Measurements from ENCODE around the gene LRRFIP1.

Gene LRRFIP1

DNA sequence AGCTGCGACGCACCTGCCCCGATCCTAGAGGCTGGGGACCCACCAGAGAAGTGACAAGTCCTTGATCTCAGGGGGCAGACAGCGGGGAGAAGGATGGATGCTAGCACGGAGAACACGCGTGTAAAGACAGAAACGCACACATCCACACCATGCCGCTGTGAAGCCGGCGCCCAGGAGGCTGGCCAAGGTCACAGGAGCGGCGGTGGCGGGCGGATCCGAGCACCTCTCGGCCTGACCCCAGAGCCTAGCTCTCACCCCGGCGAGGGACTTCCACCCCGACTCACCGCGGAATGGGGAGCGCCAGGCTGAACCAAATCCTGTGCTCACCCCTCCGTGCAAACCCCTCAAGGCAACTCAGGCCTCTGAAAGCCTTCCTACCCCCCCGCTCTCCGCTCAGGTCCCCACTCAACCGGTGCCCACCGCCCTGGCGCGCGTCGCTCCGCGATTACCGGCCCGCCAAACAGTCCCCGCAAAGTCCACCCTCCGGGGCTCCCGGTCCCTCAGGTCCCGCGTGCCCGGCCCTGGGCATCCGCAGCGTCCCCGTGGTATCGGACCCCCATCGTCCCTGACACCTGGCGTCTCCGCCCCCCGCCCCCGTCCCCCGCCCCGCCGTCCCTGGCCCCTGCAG is 460 bp upstream of the LRRFIP1 start:
- H3K9me3 Mint-ChIP-seq = no peaks in the 10 kb centered on the region
- peak overlapping the region; percentile 77 for H3K4me3 Mint-ChIP-seq
- peaks cover 28% of the 10 kb centered on the region for H3K4me1 Mint-ChIP-seq
- peaks cover 4% of the 10 kb centered on the region for H3K27me3 Mint-ChIP-seq
- peaks cover 2% of the 10 kb centered on the region for H3K36me3 Mint-ChIP-seq
- H3K27ac Mint-ChIP-seq = no peak overlapping the region

DNA sequence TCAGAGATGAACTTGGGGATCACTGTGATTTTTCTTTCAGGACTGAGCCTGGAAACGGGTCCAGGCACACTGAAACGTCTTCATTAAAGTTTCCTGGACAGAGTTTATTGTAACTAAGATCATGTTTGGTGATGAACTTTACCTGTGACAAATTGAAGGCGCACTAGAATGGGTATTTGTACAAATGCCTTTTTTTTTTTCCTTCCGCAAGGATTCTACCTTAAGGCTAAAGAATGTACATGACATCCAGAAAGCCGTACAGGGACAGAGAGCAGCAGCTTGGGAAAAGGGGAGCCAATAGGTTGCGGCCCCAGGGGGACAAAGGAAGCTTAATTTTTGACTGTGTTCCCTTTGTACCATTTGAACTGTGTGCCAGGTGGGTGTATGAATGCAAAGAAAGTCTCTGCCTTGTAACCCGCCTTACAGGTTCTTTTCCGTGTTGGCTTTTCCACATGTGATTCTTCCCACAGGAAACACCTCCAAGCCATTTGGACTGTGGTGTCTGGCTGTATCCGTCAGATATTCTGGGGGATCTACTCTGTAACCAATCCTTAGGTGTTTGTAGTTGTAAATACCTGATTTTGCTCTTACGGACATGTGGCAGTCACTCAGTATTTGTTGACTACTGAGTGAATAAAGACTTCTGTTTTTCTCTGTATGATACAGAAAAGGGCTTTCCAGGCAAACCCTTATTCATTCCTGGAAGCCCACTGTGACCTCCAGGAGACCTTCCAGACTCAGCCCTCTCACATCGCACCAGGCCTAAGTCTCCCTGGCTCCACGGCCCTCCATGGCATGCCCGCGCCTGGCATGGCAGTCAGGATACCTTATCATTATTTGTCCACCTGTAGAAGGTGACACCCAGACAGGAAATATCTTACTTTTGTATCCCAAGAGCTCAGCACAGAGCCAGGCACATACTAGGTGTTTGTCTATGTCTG is 1.1 kb downstream of the LRRFIP1 start:
- peaks cover 2% of the 10 kb centered on the region for H3K36me3 Mint-ChIP-seq
- H3K4me3 Mint-ChIP-seq = peak overlapping the region; percentile 86
- peaks cover 4% of the 10 kb centered on the region for H3K27me3 Mint-ChIP-seq
- peaks cover 28% of the 10 kb centered on the region for H3K4me1 Mint-ChIP-seq
- H3K9me3 Mint-ChIP-seq = no peaks in the 10 kb centered on the region
- H3K27ac Mint-ChIP-seq = no peak overlapping the region

DNA sequence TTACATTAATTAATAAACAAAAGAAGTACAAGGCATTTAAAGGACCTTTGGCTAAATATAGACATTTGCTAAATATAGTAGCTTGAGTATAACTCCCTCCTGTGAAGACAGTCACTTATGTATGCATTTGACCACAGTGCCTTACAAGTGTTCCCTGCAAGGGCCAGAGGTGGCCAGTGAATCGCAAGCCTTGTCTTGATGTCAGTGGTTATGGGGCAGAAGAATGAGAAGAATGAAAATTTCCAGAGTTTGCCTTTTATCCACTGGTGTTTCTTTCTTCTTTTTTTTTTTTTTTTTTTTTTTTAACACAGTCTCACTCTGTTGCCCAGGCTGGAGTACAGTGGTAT is 1.8 kb downstream of the LRRFIP1 start:
- H3K27ac Mint-ChIP-seq = no peak overlapping the region
- peaks cover 2% of the 10 kb centered on the region for H3K36me3 Mint-ChIP-seq
- peaks cover 4% of the 10 kb centered on the region for H3K27me3 Mint-ChIP-seq

DNA sequence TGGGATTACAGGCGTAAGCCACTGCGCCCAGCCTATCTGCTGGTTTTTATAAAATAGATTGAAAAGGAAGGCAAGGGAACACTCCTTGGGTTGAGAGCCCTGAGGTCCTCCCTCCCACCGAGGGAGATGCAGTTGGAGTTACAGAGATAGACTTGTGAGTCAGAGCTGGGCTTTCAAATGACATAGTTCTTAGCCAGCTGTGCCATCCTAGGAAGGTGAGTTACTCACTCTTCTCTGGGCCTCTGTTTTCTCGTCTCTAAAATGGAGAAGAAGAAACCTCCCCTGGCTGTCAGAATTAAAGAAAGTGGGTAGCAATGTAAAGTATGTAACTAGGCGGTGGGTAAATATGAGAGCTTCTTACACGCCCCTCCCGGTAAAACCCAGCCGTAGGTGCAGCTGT is 2.4 kb downstream of the LRRFIP1 start:
- H3K9me3 Mint-ChIP-seq = peaks cover 2% of the 10 kb centered on the region
- H3K27ac Mint-ChIP-seq = no peak overlapping the region
- peaks cover 28% of the 10 kb centered on the region for H3K4me1 Mint-ChIP-seq
- H3K36me3 Mint-ChIP-seq = peaks cover 4% of the 10 kb centered on the region
- peaks cover 4% of the 10 kb centered on the region for H3K27me3 Mint-ChIP-seq
- H3K4me3 Mint-ChIP-seq = no peak overlapping the region

More for the DNA sequence above, 1.8 kb downstream of the LRRFIP1 start:
- H3K9me3 Mint-ChIP-seq = no peaks in the 10 kb centered on the region
- peaks cover 28% of the 10 kb centered on the region for H3K4me1 Mint-ChIP-seq
- H3K4me3 Mint-ChIP-seq = no peak overlapping the region

DNA sequence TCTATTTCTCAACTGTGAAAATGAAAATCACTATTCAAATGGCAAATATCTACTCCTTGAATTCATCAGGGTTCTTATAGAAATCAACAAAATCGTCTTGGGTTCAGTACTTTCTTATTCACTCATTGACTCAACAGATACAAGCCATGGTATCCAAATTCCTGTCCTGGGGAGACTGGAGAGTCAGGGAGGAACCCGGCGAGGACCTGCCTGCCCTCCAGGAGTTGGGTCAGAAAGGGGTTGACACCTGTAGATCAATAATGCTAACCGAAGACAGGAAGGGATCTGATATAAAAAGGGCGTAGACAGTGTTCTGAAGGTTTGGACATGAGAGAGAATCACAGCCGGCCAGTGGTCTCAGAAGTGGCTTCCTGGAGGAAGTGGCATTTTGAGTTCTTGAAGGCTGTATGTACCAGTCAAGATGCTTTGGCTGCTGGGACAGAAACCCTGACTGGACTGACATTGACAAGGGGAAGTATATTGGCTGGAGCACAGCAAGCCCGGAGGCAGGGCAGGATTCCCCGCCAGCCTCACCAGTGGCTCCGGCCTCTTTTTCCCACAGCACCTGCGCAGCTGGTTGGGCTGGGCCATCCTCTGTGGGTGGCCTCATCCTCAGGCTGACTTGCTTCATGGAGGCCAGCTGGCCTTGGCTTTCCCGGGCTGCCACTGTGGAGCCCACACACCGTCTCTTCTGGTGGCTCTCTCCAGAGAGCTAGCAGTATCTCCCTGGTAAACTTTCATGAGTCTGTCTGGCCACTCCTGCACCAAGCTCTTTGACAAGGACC is 3.0 kb downstream of the LRRFIP1 start:
- no peak overlapping the region for H3K4me3 Mint-ChIP-seq
- peaks cover 4% of the 10 kb centered on the region for H3K27me3 Mint-ChIP-seq
- H3K27ac Mint-ChIP-seq = no peak overlapping the region
- peaks cover 7% of the 10 kb centered on the region for H3K36me3 Mint-ChIP-seq
- H3K4me1 Mint-ChIP-seq = peaks cover 28% of the 10 kb centered on the region
- peaks cover 6% of the 10 kb centered on the region for H3K9me3 Mint-ChIP-seq

DNA sequence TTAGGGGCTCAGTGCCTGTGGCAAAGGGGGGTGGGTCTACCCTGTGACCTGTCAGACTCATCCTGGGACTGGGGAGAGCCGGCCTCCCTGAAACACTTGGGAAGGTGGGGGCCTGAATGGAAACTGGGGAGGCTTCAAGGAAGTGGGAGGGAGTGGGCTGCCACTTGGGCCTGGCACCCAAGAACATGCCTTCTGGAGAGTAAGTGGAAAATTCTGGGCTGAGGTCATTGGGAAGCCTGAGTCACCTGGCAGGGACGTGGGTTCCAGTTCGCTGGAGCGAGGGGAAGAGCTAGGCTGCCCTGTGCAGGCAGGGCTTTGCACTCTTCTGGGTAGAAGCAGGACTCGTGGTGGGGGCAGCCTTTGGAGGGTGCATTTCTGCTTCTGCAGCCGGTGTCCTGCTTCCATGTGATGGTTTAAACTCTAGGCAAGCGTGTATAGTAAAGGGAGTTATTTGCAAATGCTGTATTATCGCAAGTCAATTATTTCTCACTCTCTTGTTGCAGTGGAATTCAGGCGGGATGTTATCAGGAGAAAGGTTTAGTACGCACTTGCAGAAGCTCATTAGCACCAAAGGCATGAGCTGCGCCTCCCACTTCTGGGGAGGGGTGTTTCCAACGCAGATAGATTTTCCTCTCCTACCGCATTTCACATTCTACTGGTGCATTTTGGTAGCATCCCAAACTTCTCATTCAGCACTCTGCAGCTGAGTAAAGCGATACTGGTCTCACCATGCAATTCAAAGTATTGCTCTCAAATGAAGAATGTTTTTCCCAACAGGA is 3.8 kb downstream of the LRRFIP1 start:
- Mint-ChIP-seq H3K9me3 (peaks cover 6% of the 10 kb centered on the region), H3K4me3 (no peak overlapping the region), H3K36me3 (peaks cover 7% of the 10 kb centered on the region), H3K27ac (no peak overlapping the region), H3K27me3 (peaks cover 4% of the 10 kb centered on the region), H3K4me1 (peaks cover 28% of the 10 kb centered on the region)

DNA sequence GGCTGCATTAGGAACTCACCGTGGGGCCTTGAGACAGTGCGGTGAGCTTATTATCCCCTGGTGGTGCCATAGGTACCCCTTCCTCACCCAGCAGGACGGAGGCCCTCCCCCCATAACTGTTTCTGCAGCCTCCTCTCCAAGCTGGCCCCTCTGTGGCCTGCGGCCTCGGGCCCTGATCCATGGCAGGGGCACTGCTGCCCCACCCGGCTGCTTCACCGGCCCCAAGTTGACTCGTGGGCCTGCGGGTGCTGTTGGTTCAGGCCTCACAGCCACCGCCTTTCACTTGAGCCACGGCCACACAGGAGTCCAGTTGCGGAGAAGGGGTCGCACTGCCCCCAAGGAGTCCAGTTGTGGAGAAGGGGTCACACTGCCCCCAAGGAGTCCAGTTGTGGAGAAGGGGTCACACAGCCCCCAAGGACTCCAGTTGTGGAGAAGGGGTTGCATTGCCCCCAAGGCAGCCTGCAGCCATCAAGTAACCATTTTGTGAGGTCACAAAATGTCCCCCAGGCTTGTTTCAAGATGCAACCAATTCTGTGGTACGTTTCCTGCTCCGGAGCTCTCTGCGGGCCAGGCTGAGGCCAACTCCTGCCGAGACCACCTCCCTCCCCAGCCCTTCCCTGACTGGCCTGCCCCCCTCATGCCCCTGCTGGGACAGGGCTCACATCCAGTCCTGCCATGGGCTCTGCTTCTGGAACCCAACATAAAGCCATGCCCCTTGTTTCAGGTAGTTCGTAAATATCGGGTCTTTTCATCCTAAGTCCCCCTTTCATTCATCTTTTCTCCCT is 4.6 kb downstream of the LRRFIP1 start:
- Mint-ChIP-seq H3K27ac (no peak overlapping the region), H3K36me3 (peaks cover 7% of the 10 kb centered on the region), H3K27me3 (peaks cover 3% of the 10 kb centered on the region), H3K4me1 (peaks cover 28% of the 10 kb centered on the region), H3K4me3 (no peak overlapping the region), H3K9me3 (peaks cover 6% of the 10 kb centered on the region)

DNA sequence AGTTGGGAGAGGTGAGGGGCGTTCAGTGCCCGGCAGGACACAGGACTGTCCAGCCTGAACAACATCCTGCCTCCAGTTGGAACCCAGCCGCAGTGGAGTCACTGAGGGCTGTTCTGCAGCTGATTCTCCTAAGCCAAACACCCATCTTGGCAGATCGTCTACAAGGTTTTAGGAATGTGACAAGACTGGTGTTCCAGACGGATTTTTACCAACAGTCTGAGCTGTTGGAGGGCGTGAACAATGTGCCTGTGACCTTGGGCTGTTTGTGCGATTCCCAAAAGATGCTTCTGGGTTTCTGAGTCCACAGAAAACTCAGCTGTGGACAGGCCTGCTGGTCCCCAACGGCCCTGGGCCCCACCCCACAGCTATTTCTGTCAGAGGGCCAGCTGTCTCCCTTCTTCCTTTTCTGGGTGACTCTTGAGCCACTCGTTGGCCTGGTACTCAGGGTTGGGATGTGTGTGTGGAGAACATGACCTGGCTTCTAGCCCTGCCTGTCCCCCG is 5.7 kb downstream of the LRRFIP1 start:
- Mint-ChIP-seq H3K4me3 (no peak overlapping the region), H3K27ac (no peak overlapping the region), H3K36me3 (peaks cover 7% of the 10 kb centered on the region), H3K4me1 (peaks cover 27% of the 10 kb centered on the region), H3K27me3 (peaks cover 3% of the 10 kb centered on the region), H3K9me3 (peaks cover 6% of the 10 kb centered on the region)

DNA sequence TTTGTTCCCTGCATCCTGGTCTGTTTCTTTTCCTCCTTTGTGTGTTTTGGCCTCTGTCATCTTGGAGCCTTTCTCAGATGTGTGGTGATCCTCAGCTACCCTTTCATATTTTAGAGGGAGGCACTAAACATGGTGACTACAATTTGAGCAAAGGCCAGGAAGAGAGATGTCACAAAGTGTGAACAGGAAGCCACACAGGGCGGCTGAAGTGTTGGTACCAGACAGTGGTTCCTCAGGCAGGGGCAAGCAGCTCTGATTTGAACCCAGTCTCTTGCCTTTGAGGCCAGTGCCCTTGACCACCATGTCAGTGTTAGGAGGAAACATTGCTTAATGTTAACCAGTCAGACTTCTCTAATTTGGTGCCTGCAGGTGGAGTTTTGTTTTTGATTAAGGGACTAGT is 9.2 kb downstream of the LRRFIP1 start:
- Mint-ChIP-seq H3K36me3 (peaks cover 8% of the 10 kb centered on the region), H3K27ac (no peak overlapping the region), H3K27me3 (no peaks in the 10 kb centered on the region), H3K4me1 (peaks cover 8% of the 10 kb centered on the region), H3K9me3 (peaks cover 6% of the 10 kb centered on the region), H3K4me3 (no peak overlapping the region)

DNA sequence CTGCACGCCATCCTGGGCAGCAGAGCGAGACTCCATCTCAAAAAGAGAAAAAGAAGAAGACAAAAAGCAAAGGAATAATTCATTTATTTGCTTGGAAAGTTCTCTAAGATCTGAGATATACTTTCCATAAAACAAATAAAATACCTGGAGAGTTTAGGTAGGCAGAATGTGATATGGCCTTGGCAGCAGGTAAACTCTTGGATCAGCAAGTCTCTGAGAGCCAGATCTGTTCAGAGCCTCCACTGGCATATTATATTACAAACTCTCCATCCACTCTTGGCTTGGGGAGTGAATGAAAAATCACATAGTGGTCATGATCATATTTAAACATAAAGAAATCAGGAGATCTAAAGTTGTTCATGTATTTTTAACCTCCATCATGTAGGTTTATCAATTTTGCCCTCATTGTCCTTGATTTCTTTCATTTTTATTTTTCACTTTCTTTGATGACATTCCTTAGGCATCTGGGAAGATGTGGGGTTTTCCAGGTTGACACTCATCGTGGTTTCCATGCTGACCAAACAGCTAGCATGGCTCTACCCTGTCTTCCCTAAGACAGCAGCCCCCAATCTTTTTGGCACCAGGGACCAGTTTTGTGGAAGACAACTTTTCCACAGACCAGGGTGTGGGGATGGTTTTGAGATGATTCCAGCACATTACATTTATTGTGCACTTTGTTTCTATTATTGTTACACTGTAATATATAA is 10.2 kb downstream of the LRRFIP1 start:
- H3K9me3 Mint-ChIP-seq = peaks cover 6% of the 10 kb centered on the region
- H3K36me3 Mint-ChIP-seq = peaks cover 8% of the 10 kb centered on the region
- no peaks in the 10 kb centered on the region for H3K27me3 Mint-ChIP-seq
- no peak overlapping the region for H3K27ac Mint-ChIP-seq
- H3K4me3 Mint-ChIP-seq = no peak overlapping the region
- H3K4me1 Mint-ChIP-seq = peaks cover 8% of the 10 kb centered on the region

DNA sequence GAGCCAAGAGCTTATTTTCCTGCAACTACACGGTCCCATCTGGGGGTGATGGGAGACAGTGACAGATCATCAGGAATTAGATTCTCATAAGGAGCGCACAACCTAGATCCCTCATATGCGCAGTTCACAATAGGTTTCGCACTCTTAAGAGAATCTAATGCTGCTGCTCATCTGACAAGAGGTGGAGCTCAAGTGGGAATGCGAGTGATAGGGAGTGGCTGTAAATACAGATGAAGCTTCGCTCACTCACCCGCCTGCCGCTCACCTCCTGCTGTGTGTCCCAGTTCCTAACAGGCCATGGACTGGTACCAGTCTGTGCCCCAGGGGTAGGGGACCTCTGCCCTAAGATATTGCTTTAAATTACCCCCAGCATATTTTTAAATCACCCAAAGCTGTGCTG is 10.8 kb downstream of the LRRFIP1 start:
- Mint-ChIP-seq H3K4me3 (no peak overlapping the region), H3K27ac (no peak overlapping the region), H3K36me3 (peaks cover 8% of the 10 kb centered on the region), H3K4me1 (peaks cover 8% of the 10 kb centered on the region), H3K27me3 (no peaks in the 10 kb centered on the region), H3K9me3 (peaks cover 6% of the 10 kb centered on the region)

DNA sequence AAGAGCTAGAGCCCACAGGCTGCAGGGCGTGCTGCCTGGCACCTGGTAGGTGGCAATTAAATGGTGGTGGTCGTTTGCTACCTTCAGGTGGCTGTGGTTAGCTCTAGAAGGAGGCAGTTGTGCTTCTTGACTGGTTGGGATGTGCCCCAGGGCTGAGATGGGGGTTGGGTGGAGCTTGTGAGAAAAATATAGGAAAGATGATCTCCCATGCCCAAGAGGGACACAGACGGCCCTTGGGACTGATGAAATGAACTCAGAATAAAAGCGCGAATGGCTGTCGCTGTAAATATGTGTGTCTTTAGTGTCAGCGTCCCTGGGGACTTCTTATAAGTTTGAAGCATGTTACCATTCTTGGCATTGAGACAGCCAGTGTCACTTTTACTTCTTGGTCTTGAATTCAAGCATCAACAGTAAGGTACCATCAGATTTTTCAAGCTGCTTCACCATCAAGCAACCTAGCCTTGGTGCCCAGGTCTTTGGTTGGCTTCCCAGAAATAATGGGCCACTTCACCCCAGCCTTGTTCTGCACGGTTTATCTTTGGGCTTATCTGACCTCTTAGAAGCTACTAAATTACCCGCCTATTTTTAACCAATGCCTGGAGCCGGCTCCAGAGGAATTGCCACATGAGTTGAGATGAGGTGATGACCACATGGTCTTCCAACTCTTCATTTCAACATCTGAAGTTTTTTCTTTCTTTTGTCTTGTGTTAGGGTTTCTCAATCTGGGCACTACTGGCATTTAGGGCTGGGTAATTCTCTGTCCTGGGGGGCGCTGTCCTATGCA is 11.9 kb downstream of the LRRFIP1 start:
- H3K4me3 Mint-ChIP-seq = no peak overlapping the region
- peaks cover 8% of the 10 kb centered on the region for H3K4me1 Mint-ChIP-seq
- H3K36me3 Mint-ChIP-seq = peaks cover 8% of the 10 kb centered on the region
- H3K27ac Mint-ChIP-seq = no peak overlapping the region
- H3K27me3 Mint-ChIP-seq = no peaks in the 10 kb centered on the region
- peaks cover 6% of the 10 kb centered on the region for H3K9me3 Mint-ChIP-seq

DNA sequence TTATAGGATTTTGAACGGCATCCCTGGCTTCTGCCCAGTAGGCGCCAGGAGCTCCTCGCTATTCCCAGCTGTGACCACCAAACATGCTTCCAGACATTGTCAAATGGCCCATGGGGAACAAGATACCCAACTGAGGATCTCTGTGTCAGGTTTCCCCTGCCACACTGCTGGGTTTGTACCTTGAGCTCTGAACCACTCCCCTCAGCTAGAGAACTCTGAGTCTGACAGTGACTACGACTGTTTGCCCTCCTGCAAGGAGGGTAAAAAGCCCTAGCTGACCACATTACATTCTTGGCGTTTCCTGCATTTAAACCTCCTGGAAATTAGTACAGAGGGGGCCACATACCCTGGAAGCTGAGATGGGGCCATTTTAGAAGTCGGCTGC is 12.4 kb downstream of the LRRFIP1 start:
- Mint-ChIP-seq H3K36me3 (peaks cover 4% of the 10 kb centered on the region), H3K27me3 (no peaks in the 10 kb centered on the region), H3K27ac (no peak overlapping the region), H3K9me3 (peaks cover 3% of the 10 kb centered on the region), H3K4me3 (no peak overlapping the region), H3K4me1 (peaks cover 8% of the 10 kb centered on the region)

All from activated naive CD4-positive, alpha-beta T cell treated with anti-CD3 and anti-CD28 coated beads, Interleukin-2, amount 50 U/mL, for 24 hours (primary cell).